Measurements from ENCODE around the gene NCOA7. TPM values are rescaled to one million over a fixed set of nuclear protein-coding genes. Genes with fewer than 3 reads are reported as not detected.

Gene NCOA7
- total RNA-seq, 2 experiments from 2014 or later, result 34.6 to 35.7 TPM

DNA sequence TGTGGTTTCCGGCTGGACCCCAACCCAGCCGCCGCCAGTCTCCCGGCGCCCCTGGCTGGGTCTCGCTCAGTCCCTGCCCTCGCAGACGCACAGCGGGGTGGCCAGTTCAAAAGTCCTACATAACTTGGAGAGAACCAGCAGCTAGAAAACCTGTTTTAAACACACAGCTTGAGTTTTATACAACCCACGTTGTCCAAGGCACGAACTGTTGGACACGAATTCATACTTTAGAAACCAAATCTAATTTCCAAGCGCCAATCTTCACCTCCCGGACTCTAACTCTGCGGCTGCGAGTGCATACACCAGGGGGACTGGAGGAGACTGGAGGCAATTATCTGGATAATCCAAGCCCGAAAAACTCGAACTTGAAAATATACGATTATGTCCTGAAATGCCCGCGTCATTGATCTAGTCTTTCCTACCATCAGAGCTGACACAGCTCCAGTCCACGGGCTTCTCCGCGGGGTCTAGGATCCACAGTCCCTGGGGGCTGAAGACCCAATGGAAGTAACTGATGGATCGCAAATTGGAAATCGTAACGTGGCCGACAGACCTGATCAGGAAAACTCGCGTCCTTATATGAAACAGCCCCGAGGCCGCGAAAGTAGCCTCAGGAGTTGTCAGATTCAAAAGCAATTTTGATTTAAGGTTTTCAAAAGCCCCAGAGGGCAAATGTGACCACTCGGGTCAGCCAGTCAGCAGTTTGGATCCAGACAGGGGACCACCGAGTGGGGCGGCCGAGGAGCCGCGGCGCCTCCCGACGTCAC lies 42.2 kb upstream of the NCOA7 start:
- peaks cover 82% of the 10 kb centered on the region for H3K27me3 Mint-ChIP-seq

DNA sequence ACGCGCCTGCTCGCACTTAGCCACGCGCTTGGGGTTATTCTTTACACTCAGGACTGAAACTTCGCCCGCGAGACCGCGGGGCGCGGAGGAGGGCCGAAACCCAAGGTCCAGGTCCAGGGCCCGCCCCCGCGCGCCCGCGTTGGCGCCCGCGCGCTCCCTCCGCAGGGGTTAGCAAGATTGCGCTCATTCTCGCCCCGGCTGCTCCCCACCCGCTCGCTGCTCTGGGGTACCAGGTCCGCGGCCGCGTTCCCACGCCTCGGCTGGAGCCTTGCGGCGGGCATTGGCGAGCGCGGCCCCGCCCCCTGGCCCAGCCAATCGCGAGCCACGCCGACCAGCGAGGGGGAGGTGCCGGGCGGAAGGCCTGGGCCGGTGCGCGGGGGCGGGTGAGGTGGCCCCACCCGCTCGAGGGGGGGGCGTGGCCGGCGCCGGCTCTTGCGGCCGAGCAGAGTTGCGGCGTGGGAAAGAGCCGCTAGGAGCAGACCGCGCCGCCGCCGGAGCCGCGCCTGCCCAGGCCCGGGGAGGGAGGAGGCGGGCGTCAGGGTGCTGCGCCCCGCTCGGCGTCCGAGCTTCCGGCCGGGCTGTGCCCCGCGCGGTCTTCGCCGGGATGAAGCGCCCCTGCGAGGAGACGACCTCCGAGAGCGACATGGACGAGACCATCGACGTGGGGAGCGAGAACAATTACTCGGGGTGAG lies 41.4 kb upstream of the NCOA7 start, which contains the start of gene HEY2:
HEY2 (plus strand) TSS at position 460 of the 692 bp plus-strand sequence; CDS start at position 605, 145 bp downstream.
- Histone ChIP-seq H3K36me3 (ENCODE audit: insufficient read depth, low read length) (no peaks in the 10 kb centered on the region), H3K4me3 (ENCODE audit: low read length) (peak within 1 kb of the TSS; percentile 67), H3K9me3 (ENCODE audit: control insufficient read depth in 1 of 2, insufficient read depth in 1 of 2, low read length in 2 of 2) (peaks cover 0 to 11% of the 10 kb centered on the region in 2 experiments), H3K4me1 (ENCODE audit: insufficient read depth, low read length) (peaks cover 38% of the 10 kb centered on the region), H3K27me3 (ENCODE audit: control insufficient read depth in 1 of 2, insufficient read depth in 2 of 2, low read length in 2 of 2) (peaks cover 44 to 58% of the 10 kb centered on the region in 2 experiments), H3K27ac (ENCODE audit: low read depth in 1 of 2, low read length in 2 of 2) (no peak within 1 kb of the TSS)
- H3K4me1 Mint-ChIP-seq (ENCODE audit: low read depth), result peaks cover 38% of the 10 kb centered on the region
- H3K27me3 Mint-ChIP-seq, result peaks cover 85% of the 10 kb centered on the region
- H3K27ac Mint-ChIP-seq, result peak within 1 kb of the TSS; percentile 43
- DNase-seq (peak; percentile 55 to 92 (median 76)), ATAC-seq (ENCODE audit: poor library complexity) (peak; percentile 63)
- ChIA-PET POLR2A (interaction anchor here (2.6 to 3.6 kb wide), 3 partner anchors 32 to 237 kb away, joined by 12 to 33 read pairs (median 19); partner anchors contain the start of genes NCOA7 and TRMT11), CTCF (no interaction called here)
- peaks cover 4% of the 10 kb centered on the region for H3K36me3 Mint-ChIP-seq (ENCODE audit: low read depth)
- TF ChIP-seq, protein P1, sequence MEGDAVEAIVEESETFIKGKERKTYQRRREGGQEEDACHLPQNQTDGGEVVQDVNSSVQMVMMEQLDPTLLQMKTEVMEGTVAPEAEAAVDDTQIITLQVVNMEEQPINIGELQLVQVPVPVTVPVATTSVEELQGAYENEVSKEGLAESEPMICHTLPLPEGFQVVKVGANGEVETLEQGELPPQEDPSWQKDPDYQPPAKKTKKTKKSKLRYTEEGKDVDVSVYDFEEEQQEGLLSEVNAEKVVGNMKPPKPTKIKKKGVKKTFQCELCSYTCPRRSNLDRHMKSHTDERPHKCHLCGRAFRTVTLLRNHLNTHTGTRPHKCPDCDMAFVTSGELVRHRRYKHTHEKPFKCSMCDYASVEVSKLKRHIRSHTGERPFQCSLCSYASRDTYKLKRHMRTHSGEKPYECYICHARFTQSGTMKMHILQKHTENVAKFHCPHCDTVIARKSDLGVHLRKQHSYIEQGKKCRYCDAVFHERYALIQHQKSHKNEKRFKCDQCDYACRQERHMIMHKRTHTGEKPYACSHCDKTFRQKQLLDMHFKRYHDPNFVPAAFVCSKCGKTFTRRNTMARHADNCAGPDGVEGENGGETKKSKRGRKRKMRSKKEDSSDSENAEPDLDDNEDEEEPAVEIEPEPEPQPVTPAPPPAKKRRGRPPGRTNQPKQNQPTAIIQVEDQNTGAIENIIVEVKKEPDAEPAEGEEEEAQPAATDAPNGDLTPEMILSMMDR (IDR thresholded peaks at IDR 0.05), result peak; percentile 16
- peak within 1 kb of the TSS; percentile 93 for H3K4me3 Mint-ChIP-seq
- intact Hi-C loops (cut with DNase I, micrococcal nuclease), result loop anchor here in 1 of 2 experiments (2.0 kb wide), 1 partner anchor 19 kb away; no protein-coding TSS in a partner anchor
- no peaks in the 10 kb centered on the region for H3K9me3 Mint-ChIP-seq

More for the DNA sequence above, 42.2 kb upstream of the NCOA7 start:
- H3K27me3 ChIP-seq (ENCODE audit: control insufficient read depth in 1 of 2, insufficient read depth in 2 of 2, low read length in 2 of 2), result peaks cover 44 to 59% of the 10 kb centered on the region in 2 experiments
- CTCF ChIA-PET, result no interaction called here
- POLR2A ChIA-PET, result interaction anchor here (0.7 to 3.6 kb wide), 5 partner anchors 33 to 438 kb away, joined by 3 to 33 read pairs (median 12); partner anchors contain the start of genes NCOA7 and TRMT11
- DNase-seq (peak in 3 of 14 experiments; percentile 18 to 36 (median 34)), ATAC-seq (ENCODE audit: poor library complexity) (no peak)
- Mint-ChIP-seq H3K36me3 (ENCODE audit: low read depth) (peaks cover 4% of the 10 kb centered on the region), H3K4me3 (peak overlapping the region; percentile 93), H3K9me3 (no peaks in the 10 kb centered on the region), H3K4me1 (ENCODE audit: low read depth) (peaks cover 38% of the 10 kb centered on the region), H3K27ac (peak overlapping the region; percentile 43)
- peak overlapping the region; percentile 67 for H3K4me3 ChIP-seq (ENCODE audit: low read length)
- H3K27ac ChIP-seq (ENCODE audit: low read depth in 1 of 2, low read length in 2 of 2), result no peak overlapping the region
- no peaks in the 10 kb centered on the region for H3K36me3 ChIP-seq (ENCODE audit: insufficient read depth, low read length)
- intact Hi-C loops (cut with DNase I, micrococcal nuclease), result loop anchor here in 1 of 2 experiments (2.0 kb wide), 1 partner anchor 20 kb away; no protein-coding TSS in a partner anchor
- TF ChIP-seq, protein P1 (IDR thresholded peaks at IDR 0.05), result no peak
- peaks cover 38% of the 10 kb centered on the region for H3K4me1 ChIP-seq (ENCODE audit: insufficient read depth, low read length)
- H3K9me3 ChIP-seq (ENCODE audit: control insufficient read depth in 1 of 2, insufficient read depth in 1 of 2, low read length in 2 of 2), result peaks cover 0 to 11% of the 10 kb centered on the region in 2 experiments

Measured in CD4-positive, alpha-beta T cell (primary cell).